ENCODE data around the gene KCTD15. TPM values are rescaled to one million over a fixed set of nuclear protein-coding genes. Genes with fewer than 3 reads are reported as not detected.

The KCTD15 gene
- total and polyA plus RNA-seq, 2 of the 4 experiments (the other 2 are of a cell fraction): 16.3 to 19.6 TPM

GRCh38 chr19:33749016-33749415, 47.7 kb upstream of the KCTD15 start:
- Histone ChIP-seq H2BK5ac (ENCODE audit: low read depth, low read length, poor library complexity, severe bottlenecking) (no peak overlapping the region), H3K79me1 (ENCODE audit: low read depth in 1 of 2, low read length in 2 of 2) (no peaks in the 10 kb centered on the region), H2BK120ac (ENCODE audit: low read depth, low read length) (no peak overlapping the region), H3K27ac (ENCODE audit: insufficient read depth, low read length) (no peak overlapping the region), H3K4me2 (ENCODE audit: low read depth, low read length) (no peak overlapping the region), H4K8ac (ENCODE audit: low read depth in 2 of 2, low read length in 2 of 2) (no peak overlapping the region), H4K20me1 (ENCODE audit: insufficient read depth, low read length) (no peaks in the 10 kb centered on the region), H3K36me3 (ENCODE audit: control insufficient read depth, insufficient read depth, low read length) (no peaks in the 10 kb centered on the region), H3K14ac (replicated peaks; ENCODE audit: low read depth, low read length) (no peak overlapping the region), H3K9me3 (ENCODE audit: control insufficient read depth, insufficient read depth, low read length) (no peaks in the 10 kb centered on the region), H2BK20ac (ENCODE audit: low read depth, low read length) (no peak overlapping the region), H4K5ac (ENCODE audit: low read depth, low read length) (no peak overlapping the region), H3K9ac (ENCODE audit: low read depth, low read length) (no peak overlapping the region), H3K23ac (ENCODE audit: low read depth, low read length) (no peak overlapping the region), H3K27me3 (ENCODE audit: control insufficient read depth, insufficient read depth, low read length) (no peaks in the 10 kb centered on the region), H4K91ac (ENCODE audit: insufficient read depth, low read depth, low read length) (no peak overlapping the region), H3K56ac (ENCODE audit: extremely low read depth, insufficient read depth, low read length) (no peak overlapping the region), H2BK15ac (ENCODE audit: low read depth, low read length) (no peak overlapping the region), H3K18ac (ENCODE audit: low read depth, low read length) (no peak overlapping the region), H3K9me1 (ENCODE audit: insufficient read depth, low read length) (no peaks in the 10 kb centered on the region), H2AK9ac (replicated peaks; ENCODE audit: low read depth, low read length, poor library complexity) (no peak overlapping the region), H3K4me3 (ENCODE audit: insufficient read depth, low read depth, low read length) (no peak overlapping the region), H2AK5ac (ENCODE audit: low read depth, low read length) (no peak overlapping the region), H3K4me1 (ENCODE audit: control insufficient read depth, insufficient read depth, low read length) (no peaks in the 10 kb centered on the region), H3K4ac (ENCODE audit: low read depth, low read length) (no peak overlapping the region), H2AFZ (replicated peaks; ENCODE audit: low read length, poor library complexity) (no peak overlapping the region)
- in situ Hi-C loops (cut with MboI; ENCODE audit: low sequenced_read_pairs) (no loop called here), dilution Hi-C loops (cut with HindIII; ENCODE audit: low sequenced_read_pairs, unreplicated experiment) (no loop called here), intact Hi-C loops (cut with micrococcal nuclease) (no loop called here)
- ChIA-PET POLR2A (ENCODE audit: unreplicated experiment) (no interaction called here), CTCF (no interaction called here)
- DNase-seq (no peak), ATAC-seq (ENCODE audit: low read depth) (no peak)
- WGBS, 2 experiments (ENCODE audit: extremely low coverage in 2 of 2, insufficient read length in 1 of 2): no CpG with 5 or more reads among the region's 3 CpGs
- no peak for TF ChIP-seq BHLHE40 (IDR thresholded peaks at IDR 0.05; ENCODE audit: low read depth, low read length)
- no peak for TF ChIP-seq RAD21 (IDR thresholded peaks at IDR 0.05; ENCODE audit: low read length)
- TF ChIP-seq MAZ (IDR thresholded peaks at IDR 0.05; ENCODE audit: borderline replicate concordance, low read depth, low read length): no peak
- no peak for TF ChIP-seq POLR2A (IDR thresholded peaks at IDR 0.05; ENCODE audit: low read depth, low read length)
- no peak for TF ChIP-seq USF2 (IDR thresholded peaks at IDR 0.05; ENCODE audit: low read depth, low read length)
- TF ChIP-seq NFE2L2 (IDR thresholded peaks at IDR 0.05; ENCODE audit: low read depth, low read length): no peak
- no peak for TF ChIP-seq SMC3 (IDR thresholded peaks at IDR 0.05; ENCODE audit: low read depth, low read length)
- no peak for TF ChIP-seq MAFK (IDR thresholded peaks at IDR 0.05; ENCODE audit: low read depth, low read length)
- no peak for TF ChIP-seq MXI1 (IDR thresholded peaks at IDR 0.05; ENCODE audit: borderline replicate concordance, low read depth, low read length)
- TF ChIP-seq CEBPB (IDR thresholded peaks at IDR 0.05; ENCODE audit: low read depth, low read length): no peak
- TF ChIP-seq ELK1 (IDR thresholded peaks at IDR 0.05; ENCODE audit: borderline replicate concordance, low read depth, low read length): no peak
- TF ChIP-seq CTCF (conservative IDR thresholded peaks at IDR 0.05; ENCODE audit: low read depth, low read length): no peak
- no peak for TF ChIP-seq FOS (IDR thresholded peaks at IDR 0.05; ENCODE audit: low read depth, low read length)
- no peak for TF ChIP-seq RFX5 (IDR thresholded peaks at IDR 0.05; ENCODE audit: low read depth, low read length)
- no peak for TF ChIP-seq CHD1 (IDR thresholded peaks at IDR 0.05; ENCODE audit: low read depth, low read length)
- no TSS peak for BruUV-seq (replicated peaks)

All from IMR-90 (cell line).